Kidney epithelial cell (primary cell): ENCODE results near the gene LRRC56. TPM values are rescaled to one million over a fixed set of nuclear protein-coding genes. Genes with fewer than 3 reads are reported as not detected.
A peak's percentile ranks its signal among the peaks of the same experiment; 100 is the strongest.

ENCODE experiments used
- DNase-seq: peaks from one replicate; pipeline ENCODE4 v3.0.0-alpha.2; 2010; ENCODE audit warnings: low read depth
- H3K27me3 ChIP-seq: 2 replicates; pipeline ENCODE4 v1.6.0; 2011; ENCODE audit warnings: low read length; ENCODE audit not compliant: control insufficient read depth, insufficient read depth
- H3K36me3 ChIP-seq: 2 replicates; pipeline ENCODE4 v1.5.1; 2011; ENCODE audit warnings: low read length; ENCODE audit not compliant: control insufficient read depth, insufficient read depth
- H3K4me3 ChIP-seq: 2 replicates; pipeline ENCODE4 v1.5.1; 2011; ENCODE audit warnings: low read depth, mild to moderate bottlenecking, control low read depth, low read length
- CTCF ChIP-seq: IDR thresholded peaks from 2 replicates; pipeline ENCODE4 v1.5.1; 2011; ENCODE audit warnings: mild to moderate bottlenecking, moderate library complexity, low read length, control low read depth, inconsistent platforms; ENCODE audit not compliant: insufficient read depth, poor library complexity, severe bottlenecking
- total RNA-seq: library from RNA; depleted of rRNA; stranded (reverse); fragments of >200 nt; gene quantifications from 2 replicates; pipeline ENCODE4 v1.2.3, GENCODE V29; 2015

LRRC56 gene
- total RNA-seq, 1 donor from 2014 or later: 1.6 TPM

GRCh38 chr11:562046-562645 lies 24.8 kb downstream of the LRRC56 start:
- H3K27me3 ChIP-seq: peaks cover 7% of the 10 kb centered on the region
- peaks cover 2% of the 10 kb centered on the region for H3K36me3 ChIP-seq
- no peak for TF ChIP-seq CTCF
- H3K4me3 ChIP-seq: peak overlapping the region; percentile 71
- DNase-seq: no peak

GRCh38 chr11:563066-563811 lies 25.9 kb downstream of the LRRC56 start:
- no peaks in the 10 kb centered on the region for H3K27me3 ChIP-seq
- H3K36me3 ChIP-seq: peaks cover 2% of the 10 kb centered on the region
- no peak for DNase-seq
- no peak overlapping the region for H3K4me3 ChIP-seq
- no peak for TF ChIP-seq CTCF

- DNase-seq: no peak
- Histone ChIP-seq H3K27me3 (no peaks in the 10 kb centered on the region), H3K4me3 (no peak overlapping the region), H3K36me3 (peaks cover 2% of the 10 kb centered on the region)
- no peak for TF ChIP-seq CTCF
These were observed 26.7 kb downstream of the LRRC56 start for GRCh38 chr11:563812-564578.

- H3K4me3 ChIP-seq: no peak overlapping the region
- no peak for TF ChIP-seq CTCF
- peaks cover 2% of the 10 kb centered on the region for H3K36me3 ChIP-seq
- H3K27me3 ChIP-seq: no peaks in the 10 kb centered on the region
- DNase-seq: no peak
These were observed 28.7 kb downstream of the LRRC56 start for GRCh38 chr11:565921-566509.

- no peaks in the 10 kb centered on the region for H3K27me3 ChIP-seq
- peak overlapping the region; percentile 74 for H3K4me3 ChIP-seq
- H3K36me3 ChIP-seq: peaks cover 2% of the 10 kb centered on the region
- DNase-seq: no peak
- no peak for TF ChIP-seq CTCF
These were observed 29.8 kb downstream of the LRRC56 start for GRCh38 chr11:567011-567628.
